Neuron (in vitro differentiated cells): Measurements from ENCODE around the gene SAPCD2.

Source experiments
- H2AFZ ChIP-seq: one replicate; pipeline ENCODE4 v1.6.1; 2013; ENCODE audit warnings: low read depth, mild to moderate bottlenecking, inconsistent platforms, low read length, moderate library complexity
- H3K27me3 ChIP-seq: one replicate; pipeline ENCODE4 v1.6.1; 2013; ENCODE audit warnings: low read length; ENCODE audit not compliant: insufficient read depth
- H3K36me3 ChIP-seq: one replicate; pipeline ENCODE4 v1.6.1; 2013; ENCODE audit warnings: low read length; ENCODE audit not compliant: insufficient read depth
- H3K4me1 ChIP-seq: one replicate; pipeline ENCODE4 v1.6.1; 2013; ENCODE audit warnings: low read length; ENCODE audit not compliant: insufficient read depth
- H3K4me3 ChIP-seq: 2 replicates; pipeline ENCODE4 v1.5.1; 2013; ENCODE audit warnings: mild to moderate bottlenecking, low read length, moderate library complexity
- H3K9me3 ChIP-seq: one replicate; pipeline ENCODE4 v1.6.1; 2013; ENCODE audit warnings: low read length

SAPCD2 gene

GRCh38 chr9:137082222-137082924 is 12.0 kb upstream of the SAPCD2 start:
- Histone ChIP-seq H3K4me3 (no peak overlapping the region), H3K9me3 (no peaks in the 10 kb centered on the region), H3K27me3 (peaks cover 61% of the 10 kb centered on the region), H3K36me3 (no peaks in the 10 kb centered on the region), H3K4me1 (peaks cover 18% of the 10 kb centered on the region), H2AFZ (no peak overlapping the region)

GRCh38 chr9:137080260-137081122 is 10.1 kb upstream of the SAPCD2 start:
- no peak overlapping the region for H3K4me3 ChIP-seq
- H3K36me3 ChIP-seq: no peaks in the 10 kb centered on the region
- H3K27me3 ChIP-seq: peaks cover 73% of the 10 kb centered on the region
- peaks cover 11% of the 10 kb centered on the region for H3K4me1 ChIP-seq
- H2AFZ ChIP-seq: no peak overlapping the region
- no peaks in the 10 kb centered on the region for H3K9me3 ChIP-seq

- Histone ChIP-seq H2AFZ (no peak overlapping the region), H3K36me3 (no peaks in the 10 kb centered on the region), H3K4me1 (peaks cover 11% of the 10 kb centered on the region), H3K9me3 (no peaks in the 10 kb centered on the region), H3K4me3 (no peak overlapping the region), H3K27me3 (peaks cover 82% of the 10 kb centered on the region)
These were observed 9.0 kb upstream of the SAPCD2 start for GRCh38 chr9:137079401-137079787.

GRCh38 chr9:137078701-137079400 is 8.5 kb upstream of the SAPCD2 start:
- Histone ChIP-seq H3K36me3 (no peaks in the 10 kb centered on the region), H2AFZ (no peak overlapping the region), H3K4me1 (peaks cover 11% of the 10 kb centered on the region), H3K4me3 (no peak overlapping the region), H3K9me3 (no peaks in the 10 kb centered on the region), H3K27me3 (peaks cover 85% of the 10 kb centered on the region)

- Histone ChIP-seq H3K9me3 (no peaks in the 10 kb centered on the region), H3K4me3 (peak overlapping the region; percentile 27), H2AFZ (no peak overlapping the region), H3K36me3 (no peaks in the 10 kb centered on the region), H3K4me1 (peaks cover 6% of the 10 kb centered on the region), H3K27me3 (peaks cover 82% of the 10 kb centered on the region)
These were observed 7.7 kb upstream of the SAPCD2 start for GRCh38 chr9:137077758-137078693.

- Histone ChIP-seq H3K4me3 (peak within 1 kb of the TSS; percentile 27), H3K9me3 (no peaks in the 10 kb centered on the region), H2AFZ (no peak within 1 kb of the TSS), H3K36me3 (no peaks in the 10 kb centered on the region), H3K27me3 (peaks cover 73% of the 10 kb centered on the region), H3K4me1 (peaks cover 6% of the 10 kb centered on the region)
These were observed 6.8 kb upstream of the SAPCD2 start, which contains the start of gene UAP1L1 for GRCh38 chr9:137077010-137077747. TSS of gene UAP1L1 (plus strand) at chr9:137077517. CDS start at chr9:137077533, 16 bp downstream.

- H3K27me3 ChIP-seq: peaks cover 68% of the 10 kb centered on the region
- H3K4me3 ChIP-seq: no peak overlapping the region
- H3K9me3 ChIP-seq: no peaks in the 10 kb centered on the region
- no peaks in the 10 kb centered on the region for H3K36me3 ChIP-seq
- peaks cover 7% of the 10 kb centered on the region for H3K4me1 ChIP-seq
- no peak overlapping the region for H2AFZ ChIP-seq
These were observed 6.3 kb upstream of the SAPCD2 start for GRCh38 chr9:137076636-137077009.

- Histone ChIP-seq H3K4me1 (peaks cover 17% of the 10 kb centered on the region), H3K4me3 (no peak overlapping the region), H3K36me3 (no peaks in the 10 kb centered on the region), H2AFZ (no peak overlapping the region), H3K9me3 (no peaks in the 10 kb centered on the region), H3K27me3 (peaks cover 59% of the 10 kb centered on the region)
These were observed 5.0 kb upstream of the SAPCD2 start for GRCh38 chr9:137075275-137075775.

- Histone ChIP-seq H3K4me1 (peaks cover 17% of the 10 kb centered on the region), H3K36me3 (no peaks in the 10 kb centered on the region), H2AFZ (no peak overlapping the region), H3K4me3 (no peak overlapping the region), H3K9me3 (no peaks in the 10 kb centered on the region), H3K27me3 (peaks cover 53% of the 10 kb centered on the region)
These were observed 4.4 kb upstream of the SAPCD2 start for GRCh38 chr9:137074657-137075274.

- Histone ChIP-seq H3K4me1 (peaks cover 23% of the 10 kb centered on the region), H2AFZ (no peak overlapping the region), H3K4me3 (no peak overlapping the region), H3K36me3 (no peaks in the 10 kb centered on the region), H3K9me3 (no peaks in the 10 kb centered on the region), H3K27me3 (peaks cover 46% of the 10 kb centered on the region)
These were observed 3.6 kb upstream of the SAPCD2 start for GRCh38 chr9:137073992-137074399.

- Histone ChIP-seq H3K4me1 (peaks cover 22% of the 10 kb centered on the region), H2AFZ (no peak overlapping the region), H3K4me3 (peak overlapping the region; percentile 68), H3K9me3 (no peaks in the 10 kb centered on the region), H3K36me3 (no peaks in the 10 kb centered on the region), H3K27me3 (peaks cover 21% of the 10 kb centered on the region)
These were observed 925 bp upstream of the SAPCD2 start for GRCh38 chr9:137071282-137071681.
